SU-DHL-6 (cell line): ENCODE results near the gene TNS3.

ENCODE experiments used
- H2AFZ ChIP-seq: fragments of 200-600 bp; sonication (generic); 2 replicates; pipeline ENCODE4 v1.6.1; 2014; ENCODE audit warnings: low read depth, mild to moderate bottlenecking, moderate library complexity, mixed read lengths, antibody characterized with exemption, low read length; ENCODE audit not compliant: severe bottlenecking
- H3F3A ChIP-seq: fragments of 200-600 bp; shearing (Covaris generic); 2 replicates; pipeline ENCODE4 v1.6.0; 2016; ENCODE audit warnings: antibody characterized with exemption, mild to moderate bottlenecking; ENCODE audit not compliant: insufficient read depth
- H3K27ac ChIP-seq: fragments of 200-600 bp; sonication (generic); 2 replicates; pipeline ENCODE4 v1.5.1; 2016; ENCODE audit warnings: low read depth, mild to moderate bottlenecking, low read length, moderate library complexity, mixed read lengths
- H3K27me3 ChIP-seq: fragments of 200-600 bp; sonication (generic), shearing (Covaris generic); 2 replicates; pipeline ENCODE4 v1.6.0; 2014; ENCODE audit warnings: mild to moderate bottlenecking, low read length
- H3K36me3 ChIP-seq: fragments of 200-600 bp; sonication (generic); 2 replicates; pipeline ENCODE4 v1.6.1; 2014; ENCODE audit warnings: mild to moderate bottlenecking, low read length, mixed read lengths
- H3K4me2 ChIP-seq: fragments of 300-600, 200-600 bp; shearing (Covaris generic), sonication (generic); 2 replicates; pipeline ENCODE4 v1.6.0; 2014; ENCODE audit warnings: low read length, low read depth, mild to moderate bottlenecking; ENCODE audit not compliant: poor library complexity, severe bottlenecking
- H3K4me3 ChIP-seq: fragments of 200-600 bp; sonication (generic); 2 replicates; pipeline ENCODE4 v1.5.1; 2014; ENCODE audit warnings: antibody characterized with exemption, low read length, mild to moderate bottlenecking, mixed read lengths; ENCODE audit not compliant: insufficient read depth, poor library complexity, severe bottlenecking
- H3K79me2 ChIP-seq: fragments of 200-600 bp; sonication (generic); 2 replicates; pipeline ENCODE4 v1.6.1; 2014; ENCODE audit warnings: mild to moderate bottlenecking, low read length, moderate library complexity; ENCODE audit not compliant: insufficient read depth
- H3K9ac ChIP-seq: fragments of 200-600 bp; sonication (generic); 2 replicates; pipeline ENCODE4 v1.7.0; 2014; ENCODE audit warnings: mild to moderate bottlenecking, low read length
- H3K9me2 ChIP-seq: fragments of 200-600 bp; sonication (generic); replicated peaks from 2 replicates; pipeline ENCODE4 v1.6.1; 2014; ENCODE audit warnings: low read length; ENCODE audit not compliant: insufficient read depth
- H3K9me3 ChIP-seq: fragments of 200-600 bp; sonication (generic); 2 replicates; pipeline ENCODE4 v1.6.1; 2014; ENCODE audit warnings: low read length, mixed read lengths; ENCODE audit not compliant: insufficient read depth
- H4K20me1 ChIP-seq: fragments of 200-600 bp; sonication (generic); 2 replicates; pipeline ENCODE4 v1.6.1; 2014; ENCODE audit warnings: low read depth, mild to moderate bottlenecking, antibody characterized with exemption, low read length, moderate library complexity, mixed read lengths
- CTCF ChIP-seq: fragments of 200-600 bp; sonication (generic); IDR thresholded peaks from one replicate; pipeline ENCODE4 v1.5.1; 2017; ENCODE audit warnings: antibody characterized with exemption, mild to moderate bottlenecking, low read length, moderate library complexity; ENCODE audit not compliant: insufficient read depth, poor library complexity, severe bottlenecking
- EZH2phosphoT487 ChIP-seq: fragments of 200-600 bp; sonication (generic), shearing (Covaris generic); conservative IDR thresholded peaks from 2 replicates; pipeline ENCODE4 v1.6.1; 2018; ENCODE audit warnings: mild to moderate bottlenecking, antibody characterized with exemption, low read length, moderate library complexity, mixed read lengths

TNS3 gene

GRCh38 chr7:47267346-47267745 is 314.6 kb downstream of the TNS3 start:
- Histone ChIP-seq H3F3A (no peaks in the 10 kb centered on the region), H2AFZ (no peak overlapping the region), H3K4me3 (no peak overlapping the region), H3K9me2 (no peaks in the 10 kb centered on the region), H3K9me3 (no peaks in the 10 kb centered on the region), H3K36me3 (no peaks in the 10 kb centered on the region), H3K27me3 (no peaks in the 10 kb centered on the region), H3K27ac (no peak overlapping the region), H3K9ac (no peak overlapping the region), H3K79me2 (no peaks in the 10 kb centered on the region), H4K20me1 (no peaks in the 10 kb centered on the region), H3K4me2 (no peak overlapping the region)
- TF ChIP-seq CTCF (no peak), EZH2phosphoT487 (no peak)

- no peak overlapping the region for H3K4me3 ChIP-seq
- no peaks in the 10 kb centered on the region for H3K36me3 ChIP-seq
- no peaks in the 10 kb centered on the region for H4K20me1 ChIP-seq
- no peaks in the 10 kb centered on the region for H3K79me2 ChIP-seq
- no peaks in the 10 kb centered on the region for H3K9me3 ChIP-seq
- H2AFZ ChIP-seq, result no peak overlapping the region
- H3K9me2 ChIP-seq, result no peaks in the 10 kb centered on the region
- no peak overlapping the region for H3K4me2 ChIP-seq
- H3K27ac ChIP-seq, result no peak overlapping the region
- H3K9ac ChIP-seq, result no peak overlapping the region
- H3K27me3 ChIP-seq, result no peaks in the 10 kb centered on the region
- H3F3A ChIP-seq, result no peaks in the 10 kb centered on the region
- no peak for TF ChIP-seq EZH2phosphoT487
- TF ChIP-seq CTCF, result no peak
Observed at GRCh38 chr7:47266799-47267198, 315.1 kb downstream of the TNS3 start.

GRCh38 chr7:47266131-47266706 is 315.7 kb downstream of the TNS3 start:
- TF ChIP-seq EZH2phosphoT487, result no peak
- TF ChIP-seq CTCF, result peak; percentile 99
- H2AFZ ChIP-seq, result no peak overlapping the region
- no peaks in the 10 kb centered on the region for H4K20me1 ChIP-seq
- H3K9me2 ChIP-seq, result no peaks in the 10 kb centered on the region
- no peaks in the 10 kb centered on the region for H3K36me3 ChIP-seq
- H3K9ac ChIP-seq, result no peak overlapping the region
- no peak overlapping the region for H3K4me2 ChIP-seq
- H3F3A ChIP-seq, result no peaks in the 10 kb centered on the region
- no peaks in the 10 kb centered on the region for H3K27me3 ChIP-seq
- no peak overlapping the region for H3K27ac ChIP-seq
- no peaks in the 10 kb centered on the region for H3K9me3 ChIP-seq
- H3K4me3 ChIP-seq, result no peak overlapping the region
- no peaks in the 10 kb centered on the region for H3K79me2 ChIP-seq
